WTC11 (cell line): ENCODE data around the gene IQGAP2. TPM values are rescaled to one million over a fixed set of nuclear protein-coding genes. Genes with fewer than 3 reads are reported as not detected.

Experiments
- ATAC-seq: fragments of 200-7000 bp; cut with Tn5 transposase; 2 replicates; pipeline ENCODE4 v1.10.0; 2021; ENCODE audit warnings: mild to moderate bottlenecking, moderate library complexity
- CTCF ChIA-PET: fragments of 300-600 bp; sonication (Branson Sonifier 250); formaldehyde crosslinking; loops from one replicate; lab custom pipeline; 2021; ENCODE audit warnings: antibody characterized with exemption; lab: Charles Lee
- POLR2A ChIA-PET: fragments of 350-600 bp; sonication (Branson Sonifier 250); formaldehyde crosslinking; loops from one replicate; lab custom pipeline; 2021; ENCODE audit warnings: antibody characterized with exemption; lab: Charles Lee
- DNase-seq: peaks from one replicate; pipeline ENCODE4 v3.0.0; 2021; ENCODE audit warnings: low spot score
- H3K27ac Mint-ChIP-seq: 2 replicates; pipeline ENCODE4 v1.8.0; 2021; ENCODE audit warnings: mixed read lengths
- H3K27me3 Mint-ChIP-seq: 2 replicates; pipeline ENCODE4 v1.8.0; 2021; ENCODE audit warnings: low read depth, mild to moderate bottlenecking, moderate library complexity, mixed read lengths
- H3K36me3 Mint-ChIP-seq: 2 replicates; pipeline ENCODE4 v1.8.0; 2021; ENCODE audit warnings: mixed read lengths
- H3K4me1 Mint-ChIP-seq: 2 replicates; pipeline ENCODE4 v1.8.0; 2022; ENCODE audit warnings: mixed read lengths
- H3K4me3 Mint-ChIP-seq: 2 replicates; pipeline ENCODE4 v1.8.0; 2021; ENCODE audit warnings: mild to moderate bottlenecking, moderate library complexity, mixed read lengths
- H3K9me3 Mint-ChIP-seq: 2 replicates; pipeline ENCODE4 v1.8.0; 2021; ENCODE audit warnings: mixed read lengths
- CREB1 ChIP-seq: sonication (generic); formaldehyde crosslinking; IDR thresholded peaks from 2 replicates; pipeline ENCODE4 v1.8.0; 2023; ENCODE audit warnings: mild to moderate bottlenecking, missing genetic modification reagents
- ESRRA ChIP-seq: sonication (generic); formaldehyde crosslinking; IDR thresholded peaks from 2 replicates; pipeline ENCODE4 v1.8.1; 2022; ENCODE audit warnings: mild to moderate bottlenecking, missing genetic modification reagents, borderline replicate concordance
- GRHL2 ChIP-seq: fragments of 250-450 bp; sonication (Bioruptor Pico); IDR thresholded peaks from 2 replicates; pipeline ENCODE4 v1.8.0; 2022; ENCODE audit warnings: mild to moderate bottlenecking, moderate library complexity; ENCODE audit not compliant: insufficient replicate concordance, severe bottlenecking
- IRF2 ChIP-seq: sonication (generic); formaldehyde crosslinking; IDR thresholded peaks from 2 replicates; pipeline ENCODE4 v1.8.0; 2022; ENCODE audit warnings: low read depth, missing genetic modification reagents, borderline replicate concordance
- NFATC4 ChIP-seq: fragments of 250-450 bp; sonication (Bioruptor Pico); IDR thresholded peaks from 2 replicates; pipeline ENCODE4 v1.9.0; 2021; ENCODE audit warnings: mild to moderate bottlenecking
- NFE2L1 ChIP-seq: sonication (generic); formaldehyde crosslinking; IDR thresholded peaks from 2 replicates; pipeline ENCODE4 v1.8.1; 2023; ENCODE audit warnings: missing genetic modification reagents
- PRRX2 ChIP-seq: fragments of 250-450 bp; sonication (Bioruptor Pico); IDR thresholded peaks from 2 replicates; pipeline ENCODE4 v1.8.0; 2021; ENCODE audit warnings: mild to moderate bottlenecking
- RELA ChIP-seq: sonication (generic); formaldehyde crosslinking; IDR thresholded peaks from 2 replicates; pipeline ENCODE4 v1.8.1; 2022; ENCODE audit warnings: missing genetic modification reagents, mild to moderate bottlenecking, borderline replicate concordance
- TCF7 ChIP-seq: sonication (generic); formaldehyde crosslinking; IDR thresholded peaks from 2 replicates; pipeline ENCODE4 v1.8.0; 2022; ENCODE audit warnings: mild to moderate bottlenecking, low read depth, missing genetic modification reagents, moderate library complexity
- TEAD1 ChIP-seq: sonication (generic); formaldehyde crosslinking; IDR thresholded peaks from 2 replicates; pipeline ENCODE4 v1.8.0; 2022; ENCODE audit warnings: mild to moderate bottlenecking, missing genetic modification reagents
- TEAD4 ChIP-seq: sonication (generic); formaldehyde crosslinking; IDR thresholded peaks from 2 replicates; pipeline ENCODE4 v1.8.0; 2022; ENCODE audit warnings: mild to moderate bottlenecking, missing genetic modification reagents
- ZNF121 ChIP-seq: sonication (generic); formaldehyde crosslinking; IDR thresholded peaks from 2 replicates; pipeline ENCODE4 v1.8.0; 2023; ENCODE audit warnings: missing genetic modification reagents
- ZNF317 ChIP-seq: sonication (generic); formaldehyde crosslinking; IDR thresholded peaks from 2 replicates; pipeline ENCODE4 v1.8.1; 2023; ENCODE audit warnings: low read depth, mild to moderate bottlenecking, moderate library complexity, missing genetic modification reagents, borderline replicate concordance
- ZNF671 ChIP-seq: fragments of 250-450 bp; sonication (Bioruptor Pico); IDR thresholded peaks from 2 replicates; pipeline ENCODE4 v1.8.0; 2021; ENCODE audit warnings: mild to moderate bottlenecking
- total RNA-seq: library from RNA; stranded (reverse); gene quantifications from 3 replicates; pipeline ENCODE4 v1.2.3, GENCODE V29; 2021
- TF ChIP-seq, protein P1 (sequence below): sonication (generic); formaldehyde crosslinking; IDR thresholded peaks from 2 replicates; pipeline ENCODE4 v1.8.0; 2022; ENCODE audit warnings: mild to moderate bottlenecking, missing genetic modification reagents
- TF ChIP-seq, protein P2 (sequence below): sonication (generic); formaldehyde crosslinking; conservative IDR thresholded peaks from 2 replicates; pipeline ENCODE4 v1.8.1; 2023; ENCODE audit warnings: mild to moderate bottlenecking, low read depth, missing genetic modification reagents, moderate library complexity
- TF ChIP-seq, protein P3 (sequence below): sonication (generic); formaldehyde crosslinking; IDR thresholded peaks from 2 replicates; pipeline ENCODE4 v1.8.0; 2022; ENCODE audit warnings: mild to moderate bottlenecking, missing genetic modification reagents
- TF ChIP-seq, protein P4 (sequence below): fragments of 200-600 bp; IDR thresholded peaks from 2 replicates; pipeline ENCODE4 v1.8.0; 2022; ENCODE audit warnings: antibody characterized with exemption
- TF ChIP-seq, protein P5 (sequence below): sonication (generic); formaldehyde crosslinking; IDR thresholded peaks from 2 replicates; pipeline ENCODE4 v1.8.1; 2023; ENCODE audit warnings: mild to moderate bottlenecking, missing genetic modification reagents, moderate library complexity
- TF ChIP-seq, protein P6 (sequence below): fragments of 250-450 bp; sonication (Bioruptor Pico); IDR thresholded peaks from 2 replicates; pipeline ENCODE4 v1.8.0; 2021; ENCODE audit warnings: mild to moderate bottlenecking
- TF ChIP-seq, protein P7 (sequence below): sonication (generic); formaldehyde crosslinking; IDR thresholded peaks from 2 replicates; pipeline ENCODE4 v1.8.1; 2023; ENCODE audit warnings: mild to moderate bottlenecking, missing genetic modification reagents, moderate library complexity

The IQGAP2 gene
- total RNA-seq, 1 experiment from 2014 or later = 70.6 TPM

DNA sequence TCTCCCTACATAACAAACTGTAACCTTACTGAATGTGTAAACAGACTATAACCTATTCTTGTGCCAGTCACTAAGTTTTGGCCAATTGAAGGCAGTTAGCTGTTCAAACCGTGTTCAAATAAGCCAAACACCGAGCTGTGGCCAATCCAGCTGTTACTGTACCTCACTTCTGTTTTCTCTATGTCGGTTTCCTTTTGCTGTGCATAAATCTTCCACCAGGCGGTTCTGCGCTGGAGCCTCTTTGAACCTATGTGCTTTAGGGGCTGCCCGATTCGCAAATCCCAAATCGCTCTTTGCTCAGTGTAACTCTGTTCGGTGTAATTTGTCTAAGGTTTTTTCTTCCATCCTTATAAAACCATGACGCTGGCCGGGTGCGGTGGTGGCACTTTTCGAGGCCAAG is 344.6 kb downstream of the IQGAP2 start:
- CTCF ChIA-PET = interaction anchor here (4.3 kb wide), 1 partner anchor 27 kb away, joined by 20 read pairs; no protein-coding TSS in a partner anchor
- H3K9me3 Mint-ChIP-seq = no peaks in the 10 kb centered on the region
- H3K36me3 Mint-ChIP-seq = no peaks in the 10 kb centered on the region
- no peaks in the 10 kb centered on the region for H3K27me3 Mint-ChIP-seq
- H3K4me1 Mint-ChIP-seq = peaks cover 6% of the 10 kb centered on the region
- POLR2A ChIA-PET = no interaction called here
- DNase-seq (no peak), ATAC-seq (no peak)
- TF ChIP-seq PRRX2 (no peak), TCF7 (CRISPR knock-in tag) (no peak), RELA (CRISPR knock-in tag) (no peak), ZNF671 (CRISPR knock-in tag) (no peak), GRHL2 (CRISPR knock-in tag) (no peak), NFE2L1 (CRISPR knock-in tag) (no peak), TEAD4 (no peak)
- TF ChIP-seq, protein P1, sequence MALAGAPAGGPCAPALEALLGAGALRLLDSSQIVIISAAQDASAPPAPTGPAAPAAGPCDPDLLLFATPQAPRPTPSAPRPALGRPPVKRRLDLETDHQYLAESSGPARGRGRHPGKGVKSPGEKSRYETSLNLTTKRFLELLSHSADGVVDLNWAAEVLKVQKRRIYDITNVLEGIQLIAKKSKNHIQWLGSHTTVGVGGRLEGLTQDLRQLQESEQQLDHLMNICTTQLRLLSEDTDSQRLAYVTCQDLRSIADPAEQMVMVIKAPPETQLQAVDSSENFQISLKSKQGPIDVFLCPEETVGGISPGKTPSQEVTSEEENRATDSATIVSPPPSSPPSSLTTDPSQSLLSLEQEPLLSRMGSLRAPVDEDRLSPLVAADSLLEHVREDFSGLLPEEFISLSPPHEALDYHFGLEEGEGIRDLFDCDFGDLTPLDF (CRISPR knock-in tag) = no peak
- TF ChIP-seq, protein P2, sequence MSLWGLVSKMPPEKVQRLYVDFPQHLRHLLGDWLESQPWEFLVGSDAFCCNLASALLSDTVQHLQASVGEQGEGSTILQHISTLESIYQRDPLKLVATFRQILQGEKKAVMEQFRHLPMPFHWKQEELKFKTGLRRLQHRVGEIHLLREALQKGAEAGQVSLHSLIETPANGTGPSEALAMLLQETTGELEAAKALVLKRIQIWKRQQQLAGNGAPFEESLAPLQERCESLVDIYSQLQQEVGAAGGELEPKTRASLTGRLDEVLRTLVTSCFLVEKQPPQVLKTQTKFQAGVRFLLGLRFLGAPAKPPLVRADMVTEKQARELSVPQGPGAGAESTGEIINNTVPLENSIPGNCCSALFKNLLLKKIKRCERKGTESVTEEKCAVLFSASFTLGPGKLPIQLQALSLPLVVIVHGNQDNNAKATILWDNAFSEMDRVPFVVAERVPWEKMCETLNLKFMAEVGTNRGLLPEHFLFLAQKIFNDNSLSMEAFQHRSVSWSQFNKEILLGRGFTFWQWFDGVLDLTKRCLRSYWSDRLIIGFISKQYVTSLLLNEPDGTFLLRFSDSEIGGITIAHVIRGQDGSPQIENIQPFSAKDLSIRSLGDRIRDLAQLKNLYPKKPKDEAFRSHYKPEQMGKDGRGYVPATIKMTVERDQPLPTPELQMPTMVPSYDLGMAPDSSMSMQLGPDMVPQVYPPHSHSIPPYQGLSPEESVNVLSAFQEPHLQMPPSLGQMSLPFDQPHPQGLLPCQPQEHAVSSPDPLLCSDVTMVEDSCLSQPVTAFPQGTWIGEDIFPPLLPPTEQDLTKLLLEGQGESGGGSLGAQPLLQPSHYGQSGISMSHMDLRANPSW (CRISPR knock-in tag) = no peak
- no peak overlapping the region for H3K27ac Mint-ChIP-seq
- H3K4me3 Mint-ChIP-seq = no peak overlapping the region

DNA sequence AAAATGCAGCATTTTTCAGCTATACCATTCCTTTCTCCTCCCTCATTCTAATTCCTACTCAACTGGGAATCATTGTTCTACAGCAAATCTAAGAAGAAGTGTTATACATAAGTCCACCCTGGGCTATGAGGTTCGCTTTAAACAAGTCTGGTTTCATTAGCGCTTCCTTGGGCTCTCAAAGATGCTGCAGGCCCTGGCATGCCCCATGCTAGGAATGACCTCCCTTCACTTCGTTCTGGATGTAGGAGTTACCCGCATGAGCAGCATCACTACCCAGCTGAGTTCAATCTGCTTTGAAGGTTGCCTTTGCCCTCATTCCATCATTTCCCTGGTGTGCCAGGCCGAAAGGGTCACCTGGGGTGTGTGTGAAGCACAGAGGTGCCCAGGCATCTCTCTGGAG is 348.2 kb downstream of the IQGAP2 start:
- no peaks in the 10 kb centered on the region for H3K9me3 Mint-ChIP-seq
- CTCF ChIA-PET = no interaction called here
- H3K27me3 Mint-ChIP-seq = no peaks in the 10 kb centered on the region
- ATAC-seq = no peak
- no peak overlapping the region for H3K4me3 Mint-ChIP-seq
- POLR2A ChIA-PET = no interaction called here
- TF ChIP-seq, protein P3, sequence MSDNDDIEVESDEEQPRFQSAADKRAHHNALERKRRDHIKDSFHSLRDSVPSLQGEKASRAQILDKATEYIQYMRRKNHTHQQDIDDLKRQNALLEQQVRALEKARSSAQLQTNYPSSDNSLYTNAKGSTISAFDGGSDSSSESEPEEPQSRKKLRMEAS (CRISPR knock-in tag) = no peak
- TF ChIP-seq, protein P4, sequence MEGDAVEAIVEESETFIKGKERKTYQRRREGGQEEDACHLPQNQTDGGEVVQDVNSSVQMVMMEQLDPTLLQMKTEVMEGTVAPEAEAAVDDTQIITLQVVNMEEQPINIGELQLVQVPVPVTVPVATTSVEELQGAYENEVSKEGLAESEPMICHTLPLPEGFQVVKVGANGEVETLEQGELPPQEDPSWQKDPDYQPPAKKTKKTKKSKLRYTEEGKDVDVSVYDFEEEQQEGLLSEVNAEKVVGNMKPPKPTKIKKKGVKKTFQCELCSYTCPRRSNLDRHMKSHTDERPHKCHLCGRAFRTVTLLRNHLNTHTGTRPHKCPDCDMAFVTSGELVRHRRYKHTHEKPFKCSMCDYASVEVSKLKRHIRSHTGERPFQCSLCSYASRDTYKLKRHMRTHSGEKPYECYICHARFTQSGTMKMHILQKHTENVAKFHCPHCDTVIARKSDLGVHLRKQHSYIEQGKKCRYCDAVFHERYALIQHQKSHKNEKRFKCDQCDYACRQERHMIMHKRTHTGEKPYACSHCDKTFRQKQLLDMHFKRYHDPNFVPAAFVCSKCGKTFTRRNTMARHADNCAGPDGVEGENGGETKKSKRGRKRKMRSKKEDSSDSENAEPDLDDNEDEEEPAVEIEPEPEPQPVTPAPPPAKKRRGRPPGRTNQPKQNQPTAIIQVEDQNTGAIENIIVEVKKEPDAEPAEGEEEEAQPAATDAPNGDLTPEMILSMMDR = no peak
- TF ChIP-seq, protein P5, sequence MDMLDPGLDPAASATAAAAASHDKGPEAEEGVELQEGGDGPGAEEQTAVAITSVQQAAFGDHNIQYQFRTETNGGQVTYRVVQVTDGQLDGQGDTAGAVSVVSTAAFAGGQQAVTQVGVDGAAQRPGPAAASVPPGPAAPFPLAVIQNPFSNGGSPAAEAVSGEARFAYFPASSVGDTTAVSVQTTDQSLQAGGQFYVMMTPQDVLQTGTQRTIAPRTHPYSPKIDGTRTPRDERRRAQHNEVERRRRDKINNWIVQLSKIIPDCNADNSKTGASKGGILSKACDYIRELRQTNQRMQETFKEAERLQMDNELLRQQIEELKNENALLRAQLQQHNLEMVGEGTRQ (CRISPR knock-in tag) = no peak
- TF ChIP-seq ESRRA = no peak
- TF ChIP-seq NFATC4 (CRISPR knock-in tag) = no peak
- TF ChIP-seq, all 79 proteins: peak for 0
- no peaks in the 10 kb centered on the region for H3K36me3 Mint-ChIP-seq
- no peaks in the 10 kb centered on the region for H3K4me1 Mint-ChIP-seq
- no peak overlapping the region for H3K27ac Mint-ChIP-seq
- DNase-seq = no peak

DNA sequence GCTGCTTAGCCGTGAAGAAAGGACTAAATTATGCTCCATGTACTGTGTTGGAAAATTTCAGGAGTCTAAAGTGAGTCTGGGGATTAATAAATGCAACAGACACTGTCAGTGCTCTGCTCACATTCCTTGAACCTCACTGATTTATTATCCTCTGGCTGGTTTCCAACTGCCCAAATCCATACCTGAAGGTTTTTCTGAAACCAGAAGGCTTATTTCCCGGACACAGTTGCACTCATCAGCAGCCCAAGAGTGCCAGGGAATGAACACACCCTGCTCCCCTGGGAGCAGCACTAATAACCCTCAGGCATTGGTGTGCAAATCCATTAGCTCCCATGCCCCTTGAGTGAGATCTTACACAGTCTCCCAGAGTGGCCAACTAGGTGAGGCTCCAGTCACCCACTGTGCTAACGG is 351.6 kb downstream of the IQGAP2 start:
- TF ChIP-seq CREB1 (CRISPR knock-in tag) = no peak
- TF ChIP-seq IRF2 (CRISPR knock-in tag) = no peak
- TF ChIP-seq TEAD1 (CRISPR knock-in tag) = no peak
- TF ChIP-seq ZNF121 (CRISPR knock-in tag) = no peak
- TF ChIP-seq NFATC4 (CRISPR knock-in tag) = no peak
- TF ChIP-seq, protein P6, sequence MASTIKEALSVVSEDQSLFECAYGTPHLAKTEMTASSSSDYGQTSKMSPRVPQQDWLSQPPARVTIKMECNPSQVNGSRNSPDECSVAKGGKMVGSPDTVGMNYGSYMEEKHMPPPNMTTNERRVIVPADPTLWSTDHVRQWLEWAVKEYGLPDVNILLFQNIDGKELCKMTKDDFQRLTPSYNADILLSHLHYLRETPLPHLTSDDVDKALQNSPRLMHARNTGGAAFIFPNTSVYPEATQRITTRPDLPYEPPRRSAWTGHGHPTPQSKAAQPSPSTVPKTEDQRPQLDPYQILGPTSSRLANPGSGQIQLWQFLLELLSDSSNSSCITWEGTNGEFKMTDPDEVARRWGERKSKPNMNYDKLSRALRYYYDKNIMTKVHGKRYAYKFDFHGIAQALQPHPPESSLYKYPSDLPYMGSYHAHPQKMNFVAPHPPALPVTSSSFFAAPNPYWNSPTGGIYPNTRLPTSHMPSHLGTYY (CRISPR knock-in tag) = no peak
- TF ChIP-seq, protein P7, sequence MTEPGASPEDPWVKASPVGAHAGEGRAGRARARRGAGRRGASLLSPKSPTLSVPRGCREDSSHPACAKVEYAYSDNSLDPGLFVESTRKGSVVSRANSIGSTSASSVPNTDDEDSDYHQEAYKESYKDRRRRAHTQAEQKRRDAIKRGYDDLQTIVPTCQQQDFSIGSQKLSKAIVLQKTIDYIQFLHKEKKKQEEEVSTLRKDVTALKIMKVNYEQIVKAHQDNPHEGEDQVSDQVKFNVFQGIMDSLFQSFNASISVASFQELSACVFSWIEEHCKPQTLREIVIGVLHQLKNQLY (CRISPR knock-in tag) = no peak
- TF ChIP-seq ZNF317 (CRISPR knock-in tag) = no peak
- Mint-ChIP-seq H3K27ac (no peak overlapping the region), H3K4me1 (no peaks in the 10 kb centered on the region), H3K27me3 (no peaks in the 10 kb centered on the region), H3K9me3 (no peaks in the 10 kb centered on the region), H3K4me3 (no peak overlapping the region), H3K36me3 (no peaks in the 10 kb centered on the region)
- POLR2A ChIA-PET = no interaction called here
- no peak for ATAC-seq
- DNase-seq = no peak
- CTCF ChIA-PET = interaction anchor here (1.3 kb wide), 1 partner anchor 20 kb away, joined by 5 read pairs; no protein-coding TSS in a partner anchor
